ENCODE results near the gene RAD50. TPM values are rescaled to one million over a fixed set of nuclear protein-coding genes. Genes with fewer than 3 reads are reported as not detected.

RAD50 gene
- total RNA-seq, 4 donors from 2014 or later, result 13.6 to 25.2 (median 20.4) TPM

- Histone ChIP-seq H3K27ac (no peak overlapping the region), H3K4me3 (no peak overlapping the region), H3K4me1 (no peaks in the 10 kb centered on the region), H3K36me3 (no peaks in the 10 kb centered on the region), H3K9me3 (no peaks in the 10 kb centered on the region), H3K27me3 (peaks cover 0 to 6% (median 0%) of the 10 kb centered on the region in 4 donors)
- no peak for DNase-seq
- WGBS, 2 donors, result 78 to 86% methylated on average over 8 of the region's 10 CpGs
- no peak for TF ChIP-seq POLR2A (IDR thresholded peaks at IDR 0.05)
- TF ChIP-seq, protein P1, sequence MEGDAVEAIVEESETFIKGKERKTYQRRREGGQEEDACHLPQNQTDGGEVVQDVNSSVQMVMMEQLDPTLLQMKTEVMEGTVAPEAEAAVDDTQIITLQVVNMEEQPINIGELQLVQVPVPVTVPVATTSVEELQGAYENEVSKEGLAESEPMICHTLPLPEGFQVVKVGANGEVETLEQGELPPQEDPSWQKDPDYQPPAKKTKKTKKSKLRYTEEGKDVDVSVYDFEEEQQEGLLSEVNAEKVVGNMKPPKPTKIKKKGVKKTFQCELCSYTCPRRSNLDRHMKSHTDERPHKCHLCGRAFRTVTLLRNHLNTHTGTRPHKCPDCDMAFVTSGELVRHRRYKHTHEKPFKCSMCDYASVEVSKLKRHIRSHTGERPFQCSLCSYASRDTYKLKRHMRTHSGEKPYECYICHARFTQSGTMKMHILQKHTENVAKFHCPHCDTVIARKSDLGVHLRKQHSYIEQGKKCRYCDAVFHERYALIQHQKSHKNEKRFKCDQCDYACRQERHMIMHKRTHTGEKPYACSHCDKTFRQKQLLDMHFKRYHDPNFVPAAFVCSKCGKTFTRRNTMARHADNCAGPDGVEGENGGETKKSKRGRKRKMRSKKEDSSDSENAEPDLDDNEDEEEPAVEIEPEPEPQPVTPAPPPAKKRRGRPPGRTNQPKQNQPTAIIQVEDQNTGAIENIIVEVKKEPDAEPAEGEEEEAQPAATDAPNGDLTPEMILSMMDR (IDR thresholded peaks at IDR 0.05), result no peak
- intact Hi-C loops (cut with DNase I), result no loop called here
Measured at GRCh38 chr5:132667309-132667708, 110.5 kb downstream of the RAD50 start.

DNA sequence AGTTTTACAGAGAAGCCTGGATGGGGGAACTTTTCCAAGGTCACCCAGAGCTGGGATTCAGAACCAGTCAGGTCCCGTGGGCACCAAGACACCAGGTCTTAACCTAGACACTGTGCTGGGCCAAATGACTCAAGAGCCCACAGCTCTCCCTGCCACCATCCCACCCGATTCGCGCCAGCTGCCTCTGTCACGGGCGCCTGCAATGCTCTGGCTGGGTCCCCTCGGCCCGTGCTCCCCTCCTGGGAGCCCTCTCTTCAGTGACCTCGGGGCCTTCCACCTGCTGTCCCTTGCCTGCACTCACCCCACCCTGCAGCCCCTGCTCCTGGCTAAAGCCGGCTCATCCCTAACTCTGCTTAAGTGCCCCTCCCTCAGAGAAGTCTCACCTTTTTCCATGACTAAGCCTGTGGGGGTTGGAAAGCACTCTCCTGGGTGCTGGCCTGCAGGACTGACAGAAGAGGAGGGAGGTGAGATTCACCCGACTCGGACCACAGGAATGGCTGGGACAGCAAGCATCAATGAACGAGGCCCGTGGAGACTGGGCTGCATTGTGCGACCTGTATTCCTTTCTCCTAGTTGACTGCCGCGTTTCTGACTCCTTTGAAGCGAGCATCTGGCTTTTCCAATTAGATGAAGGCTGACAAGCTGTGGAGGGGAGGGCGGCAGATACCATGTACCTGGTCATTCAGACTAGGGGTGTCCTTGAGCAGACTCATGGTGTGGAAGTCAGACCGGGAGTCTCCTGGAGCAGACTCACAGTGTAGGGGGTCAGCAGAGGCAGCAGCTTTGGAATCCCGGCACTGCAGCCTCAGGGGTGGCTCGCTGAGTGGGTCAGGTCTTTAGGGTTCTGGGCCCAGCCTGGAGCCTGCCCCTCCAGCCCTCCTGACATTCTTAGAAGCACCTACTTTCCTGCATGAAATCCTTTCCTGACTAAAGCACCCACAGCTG, 111.3 kb downstream of the RAD50 start:
- DNase-seq, result no peak
- WGBS, 2 donors, result 76 to 79% methylated on average over 19 to 21 of the region's 22 CpGs
- Histone ChIP-seq H3K4me3 (no peak overlapping the region), H3K27me3 (peaks cover 0 to 6% (median 0%) of the 10 kb centered on the region in 4 donors), H3K27ac (no peak overlapping the region), H3K4me1 (no peaks in the 10 kb centered on the region), H3K36me3 (no peaks in the 10 kb centered on the region), H3K9me3 (no peaks in the 10 kb centered on the region)
- no peak for TF ChIP-seq POLR2A (IDR thresholded peaks at IDR 0.05)
- intact Hi-C loops (cut with DNase I), result no loop called here

DNA sequence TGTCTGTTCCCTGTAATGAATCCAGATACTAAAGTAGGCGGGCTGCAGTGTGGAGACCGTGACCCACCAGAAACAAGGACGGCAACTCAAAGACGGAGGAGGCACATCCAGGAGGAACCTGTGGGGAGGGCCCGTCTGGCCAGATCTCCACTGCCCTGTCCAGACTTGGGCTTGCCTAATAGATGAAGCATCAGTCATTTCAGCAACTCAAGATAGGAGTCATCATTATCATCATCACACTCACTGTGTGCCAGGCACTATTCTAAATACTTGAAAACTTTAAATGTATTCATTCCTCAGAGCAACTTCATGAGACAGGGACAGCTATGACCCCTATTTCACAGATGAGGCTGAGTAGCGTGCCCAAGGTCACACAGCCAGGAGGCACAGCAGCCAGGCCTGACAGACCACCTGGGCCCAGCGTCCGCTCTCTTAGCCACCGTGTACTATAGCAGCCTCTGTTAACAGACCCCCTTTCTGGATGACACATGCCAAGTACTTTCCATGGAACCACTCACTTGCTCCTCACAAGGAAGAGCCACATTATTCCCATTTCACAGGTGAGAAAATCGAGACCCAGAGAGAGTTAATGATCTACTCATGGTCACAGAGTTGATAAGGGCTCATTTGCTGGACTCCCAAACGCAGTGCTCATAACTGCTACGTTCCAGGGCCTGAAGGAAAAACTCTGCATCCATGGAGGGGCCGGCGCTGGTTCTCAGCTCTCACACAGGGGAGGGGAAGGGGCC, 112.1 kb downstream of the RAD50 start:
- DNase-seq, result no peak
- Histone ChIP-seq H3K9me3 (no peaks in the 10 kb centered on the region), H3K4me3 (no peak overlapping the region), H3K27me3 (peaks cover 0 to 6% (median 0%) of the 10 kb centered on the region in 4 donors), H3K27ac (no peak overlapping the region), H3K36me3 (no peaks in the 10 kb centered on the region), H3K4me1 (peaks cover 0 to under 1% (median 0%) of the 10 kb centered on the region in 3 donors)
- 79 to 100% methylated on average over 5 to 10 of the region's 14 CpGs for WGBS, 2 donors
- intact Hi-C loops (cut with DNase I), result no loop called here
- TF ChIP-seq POLR2A (IDR thresholded peaks at IDR 0.05), result no peak
- TF ChIP-seq, protein P1 (IDR thresholded peaks at IDR 0.05), result no peak

- TF ChIP-seq POLR2A (IDR thresholded peaks at IDR 0.05), result no peak
- TF ChIP-seq, protein P1 (IDR thresholded peaks at IDR 0.05), result no peak
- Histone ChIP-seq H3K36me3 (no peaks in the 10 kb centered on the region), H3K27me3 (peaks cover 0 to 6% (median 0%) of the 10 kb centered on the region in 4 donors), H3K27ac (no peak overlapping the region), H3K4me1 (peaks cover 0 to 6% (median 3%) of the 10 kb centered on the region in 3 donors), H3K9me3 (no peaks in the 10 kb centered on the region), H3K4me3 (no peak overlapping the region)
- no peak for DNase-seq
- 58 to 77% methylated on average over 2 to 6 of the region's 7 CpGs for WGBS, 2 donors
- intact Hi-C loops (cut with DNase I), result no loop called here
Measured at GRCh38 chr5:132669455-132669820, 112.7 kb downstream of the RAD50 start.

DNA sequence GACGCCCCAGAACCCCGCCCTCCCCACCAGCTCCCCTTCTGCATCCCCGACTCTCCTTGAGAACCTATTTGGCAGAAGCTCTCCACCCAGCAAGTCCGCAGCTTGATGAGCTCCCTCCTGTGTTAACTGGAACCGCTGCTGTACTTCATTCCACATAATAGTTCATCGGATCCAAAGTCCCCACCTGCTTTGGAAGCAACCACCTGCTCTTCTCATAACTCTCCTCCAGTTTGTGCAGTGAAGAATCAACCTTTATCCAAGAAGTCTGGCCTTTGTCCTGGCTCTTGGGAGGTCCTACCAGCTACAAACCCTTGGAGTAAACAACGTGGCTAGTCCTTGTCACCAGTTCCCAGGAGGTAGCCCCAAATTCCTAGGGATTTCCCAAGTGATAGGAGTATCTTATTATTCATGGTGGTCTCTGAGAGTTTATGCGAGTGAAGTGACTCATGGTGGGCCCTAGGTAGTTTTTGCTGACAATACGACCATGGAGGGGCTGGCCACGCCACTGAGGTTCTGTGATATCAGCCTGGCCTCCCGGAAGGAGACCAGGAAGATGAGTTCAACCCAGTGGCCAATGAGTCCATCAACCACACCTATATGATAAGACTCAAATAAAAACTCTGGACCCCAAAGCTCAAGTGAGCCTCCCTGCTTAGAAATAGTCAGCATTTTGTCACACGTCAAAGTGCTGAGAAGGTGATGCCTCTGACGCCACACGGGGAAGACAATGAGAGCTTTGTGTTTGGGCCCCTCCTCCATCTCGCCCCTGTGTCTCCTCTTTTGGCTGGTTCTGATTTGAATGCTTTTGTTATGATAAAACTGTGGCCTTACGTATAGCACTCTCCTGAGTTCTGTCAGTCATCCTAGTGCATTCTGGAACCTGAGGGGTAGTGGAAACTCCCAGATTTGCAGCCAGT, 113.4 kb downstream of the RAD50 start:
- WGBS, 2 donors, result 80 to 87% methylated on average over 13 to 16 of the region's 16 CpGs
- no peak overlapping the region for H3K27ac ChIP-seq
- DNase-seq, result no peak
- H3K9me3 ChIP-seq, result no peaks in the 10 kb centered on the region
- peaks cover 0 to 6% (median 0%) of the 10 kb centered on the region in 4 donors for H3K27me3 ChIP-seq
- H3K4me1 ChIP-seq, result peaks cover 0 to 13% (median 5%) of the 10 kb centered on the region in 3 donors
- no peaks in the 10 kb centered on the region for H3K36me3 ChIP-seq
- H3K4me3 ChIP-seq, result no peak overlapping the region
- intact Hi-C loops (cut with DNase I), result no loop called here
- TF ChIP-seq, protein P1 (IDR thresholded peaks at IDR 0.05), result no peak
- TF ChIP-seq POLR2A (IDR thresholded peaks at IDR 0.05), result no peak
